ENCODE results near the gene HAAO.

HAAO gene

GRCh38 chr2:42793334-42794270, 1.2 kb upstream of the HAAO start:
- TF ChIP-seq POLR2A (IDR thresholded peaks at IDR 0.05; ENCODE audit: low read length) (no peak), GATA1 (IDR thresholded peaks at IDR 0.05; ENCODE audit: low read depth, low read length) (no peak)

GRCh38 chr2:42792087-42792582, 248 bp downstream of the HAAO start:
- DNase-seq: no peak
- TF ChIP-seq POLR2A (IDR thresholded peaks at IDR 0.05; ENCODE audit: low read length) (no peak), GATA1 (IDR thresholded peaks at IDR 0.05; ENCODE audit: low read depth, low read length) (no peak)

More at GRCh38 chr2:42793334-42794270, 1.2 kb upstream of the HAAO start:
- DNase-seq: no peak

GRCh38 chr2:42791606-42792005, 777 bp downstream of the HAAO start:
- no peak for TF ChIP-seq GATA1 (IDR thresholded peaks at IDR 0.05; ENCODE audit: low read depth, low read length)
- TF ChIP-seq POLR2A (IDR thresholded peaks at IDR 0.05; ENCODE audit: low read length): no peak
- no peak for DNase-seq

GRCh38 chr2:42789751-42790150, 2.6 kb downstream of the HAAO start:
- TF ChIP-seq POLR2A (IDR thresholded peaks at IDR 0.05; ENCODE audit: low read length) (no peak), GATA1 (IDR thresholded peaks at IDR 0.05; ENCODE audit: low read depth, low read length) (no peak)
- DNase-seq: no peak

- no peak for DNase-seq
- no peak for TF ChIP-seq POLR2A (IDR thresholded peaks at IDR 0.05; ENCODE audit: low read length)
- no peak for TF ChIP-seq GATA1 (IDR thresholded peaks at IDR 0.05; ENCODE audit: low read depth, low read length)
Observed at GRCh38 chr2:42788882-42789281, 3.5 kb downstream of the HAAO start.

- TF ChIP-seq GATA1 (IDR thresholded peaks at IDR 0.05; ENCODE audit: low read depth, low read length): no peak
- no peak for TF ChIP-seq POLR2A (IDR thresholded peaks at IDR 0.05; ENCODE audit: low read length)
- DNase-seq: no peak
Observed at GRCh38 chr2:42788478-42788793, 3.9 kb downstream of the HAAO start.

- no peak for TF ChIP-seq GATA1 (IDR thresholded peaks at IDR 0.05; ENCODE audit: low read depth, low read length)
- no peak for TF ChIP-seq POLR2A (IDR thresholded peaks at IDR 0.05; ENCODE audit: low read length)
- DNase-seq: no peak
Observed at GRCh38 chr2:42787788-42788477, 4.5 kb downstream of the HAAO start.

GRCh38 chr2:42787424-42787787, 5.0 kb downstream of the HAAO start:
- TF ChIP-seq GATA1 (IDR thresholded peaks at IDR 0.05; ENCODE audit: low read depth, low read length) (no peak), POLR2A (IDR thresholded peaks at IDR 0.05; ENCODE audit: low read length) (no peak)

GRCh38 chr2:42786561-42787345, 5.6 kb downstream of the HAAO start:
- TF ChIP-seq POLR2A (IDR thresholded peaks at IDR 0.05; ENCODE audit: low read length): no peak
- no peak for TF ChIP-seq GATA1 (IDR thresholded peaks at IDR 0.05; ENCODE audit: low read depth, low read length)
- DNase-seq: no peak

More at GRCh38 chr2:42787424-42787787, 5.0 kb downstream of the HAAO start:
- no peak for DNase-seq

- DNase-seq: no peak
- TF ChIP-seq POLR2A (IDR thresholded peaks at IDR 0.05; ENCODE audit: low read length) (no peak), GATA1 (IDR thresholded peaks at IDR 0.05; ENCODE audit: low read depth, low read length) (no peak)
Observed at GRCh38 chr2:42784204-42784880, 8.0 kb downstream of the HAAO start.

- DNase-seq: no peak
- no peak for TF ChIP-seq POLR2A (IDR thresholded peaks at IDR 0.05; ENCODE audit: low read length)
- TF ChIP-seq GATA1 (IDR thresholded peaks at IDR 0.05; ENCODE audit: low read depth, low read length): no peak
Observed at GRCh38 chr2:42783511-42783910, 8.9 kb downstream of the HAAO start.

- TF ChIP-seq GATA1 (IDR thresholded peaks at IDR 0.05; ENCODE audit: low read depth, low read length) (no peak), POLR2A (IDR thresholded peaks at IDR 0.05; ENCODE audit: low read length) (no peak)
- no peak for DNase-seq
Observed at GRCh38 chr2:42781181-42781580, 11.2 kb downstream of the HAAO start.

Data from erythroblast (primary cell).